Endodermal cell (in vitro differentiated cells): ENCODE measurements around the gene DPP4. TPM values are rescaled to one million over a fixed set of nuclear protein-coding genes. Genes with fewer than 3 reads are reported as not detected.

Experiments used
- DNase-seq: peaks from one replicate; pipeline ENCODE4 v3.0.0-alpha.2; 2017
- H3K27ac ChIP-seq: 2 replicates; pipeline ENCODE4 v1.5.1; 2013; ENCODE audit warnings: mild to moderate bottlenecking, low read depth, low read length, moderate library complexity
- H3K27me3 ChIP-seq: 2 replicates; pipeline ENCODE4 v1.6.1; 2013; ENCODE audit warnings: mild to moderate bottlenecking, low read length, moderate library complexity; ENCODE audit not compliant: insufficient read depth, control insufficient read depth, poor library complexity, severe bottlenecking
- H3K36me3 ChIP-seq: 2 replicates; pipeline ENCODE4 v1.7.0; 2013; ENCODE audit warnings: mild to moderate bottlenecking, low read length, moderate library complexity; ENCODE audit not compliant: control insufficient read depth, insufficient read depth
- H3K4me1 ChIP-seq: one replicate; pipeline ENCODE4 v1.7.0; 2013; ENCODE audit warnings: low read length; ENCODE audit not compliant: control insufficient read depth, insufficient read depth
- H3K4me3 ChIP-seq: 2 replicates; pipeline ENCODE4 v1.5.1; 2013; ENCODE audit warnings: mild to moderate bottlenecking, low read length, moderate library complexity
- H3K9ac ChIP-seq: 2 replicates; pipeline ENCODE4 v1.6.1; 2013; ENCODE audit warnings: mild to moderate bottlenecking, low read length, moderate library complexity; ENCODE audit not compliant: poor library complexity, severe bottlenecking; ENCODE audit errors: extremely low read depth
- H3K9me3 ChIP-seq: 2 replicates; pipeline ENCODE4 v1.6.1; 2013; ENCODE audit warnings: mild to moderate bottlenecking, low read length, moderate library complexity; ENCODE audit not compliant: control insufficient read depth
- H3K27ac Mint-ChIP-seq: 2 replicates; pipeline ENCODE4 v1.8.0; 2020; ENCODE audit warnings: mixed read lengths
- H3K27me3 Mint-ChIP-seq: 2 replicates; pipeline ENCODE4 v1.8.0; 2021; ENCODE audit warnings: mild to moderate bottlenecking, mixed read lengths; ENCODE audit not compliant: insufficient read depth
- H3K36me3 Mint-ChIP-seq: 2 replicates; pipeline ENCODE4 v1.8.0; 2020; ENCODE audit warnings: low read depth, mixed read lengths
- H3K4me1 Mint-ChIP-seq: 2 replicates; pipeline ENCODE4 v1.8.0; 2020; ENCODE audit warnings: mixed read lengths
- H3K4me3 Mint-ChIP-seq: 2 replicates; pipeline ENCODE4 v1.8.0; 2020; ENCODE audit warnings: mild to moderate bottlenecking, moderate library complexity, mixed read lengths
- H3K9me3 Mint-ChIP-seq: 2 replicates; pipeline ENCODE4 v1.8.0; 2020; ENCODE audit warnings: mild to moderate bottlenecking, mixed read lengths
- CTCF ChIP-seq: fragments of 200-600 bp; sonication (generic); conservative IDR thresholded peaks from 2 replicates; pipeline ENCODE4 v1.5.0; 2021; ENCODE audit warnings: antibody characterized with exemption, mild to moderate bottlenecking
- WGBS, 2 experiments: methylation state at CpG; one replicate each; pipeline versions ENCODE4 v1.1.5 to v1.1.7; 2013; ENCODE audit warnings: missing lambda C conversion rate in 2 of 2, mixed read lengths in 1 of 2; ENCODE audit not compliant: insufficient coverage in 1 of 2, insufficient read length in 1 of 2; 5-methylcytosine and 5-hydroxymethylcytosine counted together
- total RNA-seq, 2 donors: library from RNA; stranded (reverse); fragmentation: NEBNext Ultra II Directional in 1 of 2; extraction: Animal tissue kit (Norgen Biotek cat#: 25700) in 1 of 2; gene quantifications; 2 replicates in 1 of 2; 3 replicates in 1 of 2; pipeline ENCODE4 v1.2.1, GENCODE V29; 2021

Gene DPP4
- total RNA-seq, 2 donors from 2014 or later = 0.46 to 1.2 TPM

- Mint-ChIP-seq H3K4me3 (no peak overlapping the region), H3K27ac (no peak overlapping the region), H3K4me1 (no peaks in the 10 kb centered on the region), H3K27me3 (no peaks in the 10 kb centered on the region), H3K9me3 (no peaks in the 10 kb centered on the region), H3K36me3 (no peaks in the 10 kb centered on the region)
- no peak overlapping the region for H3K9ac ChIP-seq
- no peak overlapping the region for H3K4me3 ChIP-seq
- TF ChIP-seq CTCF = no peak
- no peaks in the 10 kb centered on the region for H3K27me3 ChIP-seq
- no peak for DNase-seq
- WGBS, 2 experiments = 88 to 95% methylated on average over 2 of the region's 2 CpGs
- no peak overlapping the region for H3K27ac ChIP-seq
- no peaks in the 10 kb centered on the region for H3K4me1 ChIP-seq
- no peaks in the 10 kb centered on the region for H3K36me3 ChIP-seq
- H3K9me3 ChIP-seq = no peaks in the 10 kb centered on the region
Measured at GRCh38 chr2:161972866-161973265, 101.1 kb downstream of the DPP4 start.

- DNase-seq = no peak
- TF ChIP-seq CTCF = no peak
- H3K27ac Mint-ChIP-seq = no peak overlapping the region
- Histone ChIP-seq H3K27me3 (no peaks in the 10 kb centered on the region), H3K9ac (no peak overlapping the region), H3K4me3 (no peak overlapping the region), H3K9me3 (no peaks in the 10 kb centered on the region), H3K27ac (no peak overlapping the region), H3K36me3 (no peaks in the 10 kb centered on the region), H3K4me1 (no peaks in the 10 kb centered on the region)
- no peaks in the 10 kb centered on the region for H3K27me3 Mint-ChIP-seq
- no peaks in the 10 kb centered on the region for H3K9me3 Mint-ChIP-seq
- no peak overlapping the region for H3K4me3 Mint-ChIP-seq
- WGBS, 2 experiments = no CpG with 5 or more reads among the region's 1 CpG
- H3K36me3 Mint-ChIP-seq = no peaks in the 10 kb centered on the region
- H3K4me1 Mint-ChIP-seq = no peaks in the 10 kb centered on the region
Measured at GRCh38 chr2:161972232-161972631, 101.8 kb downstream of the DPP4 start.

GRCh38 chr2:161971551-161971950 lies 102.5 kb downstream of the DPP4 start:
- Mint-ChIP-seq H3K9me3 (no peaks in the 10 kb centered on the region), H3K36me3 (no peaks in the 10 kb centered on the region), H3K27me3 (no peaks in the 10 kb centered on the region), H3K4me1 (no peaks in the 10 kb centered on the region), H3K27ac (no peak overlapping the region), H3K4me3 (no peak overlapping the region)
- no peak for TF ChIP-seq CTCF
- Histone ChIP-seq H3K9me3 (no peaks in the 10 kb centered on the region), H3K27ac (no peak overlapping the region), H3K36me3 (no peaks in the 10 kb centered on the region), H3K27me3 (no peaks in the 10 kb centered on the region), H3K9ac (no peak overlapping the region), H3K4me1 (no peaks in the 10 kb centered on the region), H3K4me3 (no peak overlapping the region)
- DNase-seq = no peak
- 89 to 91% methylated on average over 4 to 9 of the region's 9 CpGs for WGBS, 2 experiments
